HG03095 (cell line): ENCODE measurements around the gene FASN.
A peak's percentile ranks its signal among the peaks of the same experiment; 100 is the strongest.

ENCODE experiments used
- ATAC-seq: cut with Tn5 transposase; IDR thresholded peaks from one replicate; pipeline ENCODE4 v1.9.1; 2021; ENCODE audit warnings: moderate library complexity; ENCODE audit not compliant: unreplicated experiment

The FASN gene

GRCh38 chr17:82030470-82031302, 67.3 kb downstream of the FASN start:
- peak; percentile 44 for ATAC-seq

GRCh38 chr17:82029990-82030469, 68.0 kb downstream of the FASN start:
- no peak for ATAC-seq

GRCh38 chr17:82029391-82029790, 68.6 kb downstream of the FASN start:
- ATAC-seq = no peak

GRCh38 chr17:82028966-82029365, 69.1 kb downstream of the FASN start:
- ATAC-seq = no peak
